ENCODE measurements around the gene PHF20. TPM values are rescaled to one million over a fixed set of nuclear protein-coding genes. Genes with fewer than 3 reads are reported as not detected.
A peak's percentile ranks its signal among the peaks of the same experiment; 100 is the strongest.

PHF20 gene
- total RNA-seq, 1 experiment from 2014 or later = 56.7 TPM

- Mint-ChIP-seq H3K9me3 (ENCODE audit: low read depth, unreplicated experiment) (no peaks in the 10 kb centered on the region), H3K27me3 (ENCODE audit: unreplicated experiment) (no peaks in the 10 kb centered on the region), H3K27ac (ENCODE audit: unreplicated experiment) (no peak overlapping the region), H3K4me1 (ENCODE audit: low read depth, unreplicated experiment) (peaks cover 12% of the 10 kb centered on the region), H3K36me3 (ENCODE audit: insufficient read depth, unreplicated experiment) (peaks cover 38% of the 10 kb centered on the region), H3K4me3 (ENCODE audit: low read depth, unreplicated experiment) (no peak overlapping the region)
- no peak for TF ChIP-seq CTCF (IDR thresholded peaks at IDR 0.05; ENCODE audit: unreplicated experiment)
- no peak for DNase-seq
- no TSS peak for BruUV-seq (replicated peaks)
- CTCF ChIA-PET = interaction anchor here (0.7 kb wide), 1 partner anchor 8 kb away, joined by 7 read pairs; no protein-coding TSS in a partner anchor
- intact Hi-C loops (cut with micrococcal nuclease; ENCODE audit: unreplicated experiment) = no loop called here
These were observed 34.3 kb downstream of the PHF20 start for GRCh38 chr20:35806075-35806474.

- H3K4me3 Mint-ChIP-seq (ENCODE audit: low read depth, unreplicated experiment) = no peak overlapping the region
- H3K36me3 Mint-ChIP-seq (ENCODE audit: insufficient read depth, unreplicated experiment) = peaks cover 29% of the 10 kb centered on the region
These were observed 36.1 kb downstream of the PHF20 start for GRCh38 chr20:35807877-35808276.

GRCh38 chr20:35820715-35821114 is 48.9 kb downstream of the PHF20 start:
- intact Hi-C loops (cut with micrococcal nuclease; ENCODE audit: unreplicated experiment) = no loop called here
- no peak overlapping the region for H3K4me3 Mint-ChIP-seq (ENCODE audit: low read depth, unreplicated experiment)
- CTCF ChIA-PET = interaction anchor here (0.6 to 0.7 kb wide), 2 partner anchors 943 to 1051 kb away, joined by 4 to 8 read pairs; no protein-coding TSS in a partner anchor

More at GRCh38 chr20:35807877-35808276, 36.1 kb downstream of the PHF20 start:
- intact Hi-C loops (cut with micrococcal nuclease; ENCODE audit: unreplicated experiment) = no loop called here
- Mint-ChIP-seq H3K27me3 (ENCODE audit: unreplicated experiment) (no peaks in the 10 kb centered on the region), H3K27ac (ENCODE audit: unreplicated experiment) (no peak overlapping the region), H3K9me3 (ENCODE audit: low read depth, unreplicated experiment) (no peaks in the 10 kb centered on the region), H3K4me1 (ENCODE audit: low read depth, unreplicated experiment) (peaks cover 14% of the 10 kb centered on the region)
- CTCF ChIA-PET = no interaction called here
- TF ChIP-seq CTCF (IDR thresholded peaks at IDR 0.05; ENCODE audit: unreplicated experiment) = no peak
- TSS peak; percentile 12 for BruUV-seq (replicated peaks)
- no peak for DNase-seq

GRCh38 chr20:35821807-35822242 is 50.0 kb downstream of the PHF20 start:
- DNase-seq = no peak
- CTCF ChIA-PET = no interaction called here
- intact Hi-C loops (cut with micrococcal nuclease; ENCODE audit: unreplicated experiment) = no loop called here
- no peak overlapping the region for H3K4me3 Mint-ChIP-seq (ENCODE audit: low read depth, unreplicated experiment)
- H3K4me1 Mint-ChIP-seq (ENCODE audit: low read depth, unreplicated experiment) = peaks cover 19% of the 10 kb centered on the region
- no TSS peak for BruUV-seq (replicated peaks)
- H3K36me3 Mint-ChIP-seq (ENCODE audit: insufficient read depth, unreplicated experiment) = peaks cover 9% of the 10 kb centered on the region
- H3K27ac Mint-ChIP-seq (ENCODE audit: unreplicated experiment) = no peak overlapping the region
- H3K27me3 Mint-ChIP-seq (ENCODE audit: unreplicated experiment) = no peaks in the 10 kb centered on the region
- no peaks in the 10 kb centered on the region for H3K9me3 Mint-ChIP-seq (ENCODE audit: low read depth, unreplicated experiment)
- no peak for TF ChIP-seq CTCF (IDR thresholded peaks at IDR 0.05; ENCODE audit: unreplicated experiment)

More at GRCh38 chr20:35820715-35821114, 48.9 kb downstream of the PHF20 start:
- DNase-seq = no peak
- Mint-ChIP-seq H3K9me3 (ENCODE audit: low read depth, unreplicated experiment) (no peaks in the 10 kb centered on the region), H3K27ac (ENCODE audit: unreplicated experiment) (no peak overlapping the region), H3K36me3 (ENCODE audit: insufficient read depth, unreplicated experiment) (peaks cover 9% of the 10 kb centered on the region), H3K27me3 (ENCODE audit: unreplicated experiment) (no peaks in the 10 kb centered on the region), H3K4me1 (ENCODE audit: low read depth, unreplicated experiment) (peaks cover 19% of the 10 kb centered on the region)
- TF ChIP-seq CTCF (IDR thresholded peaks at IDR 0.05; ENCODE audit: unreplicated experiment) = no peak
- no TSS peak for BruUV-seq (replicated peaks)
